ENCODE results near the gene ZNF652.
A peak's percentile ranks its signal among the peaks of the same experiment; 100 is the strongest.
"Not testable (repeated sequence)": the region's sequence is repeated elsewhere in the genome, so short reads cannot be mapped to it uniquely, and the experiment has no call there.

Gene ZNF652

GRCh38 chr17:49280061-49280460 is 82.0 kb downstream of the ZNF652 start:
- Histone ChIP-seq H3K9me3 (ENCODE audit: low read length) (no peaks in the 10 kb centered on the region), H2AFZ (ENCODE audit: low read depth, low read length) (no peak overlapping the region), H3K36me3 (ENCODE audit: insufficient read depth, low read length) (no peaks in the 10 kb centered on the region), H3K4me3 (ENCODE audit: low read length) (no peak overlapping the region), H3K4me1 (ENCODE audit: insufficient read depth, low read length) (no peaks in the 10 kb centered on the region), H3K27me3 (ENCODE audit: insufficient read depth, low read length) (no peaks in the 10 kb centered on the region)

GRCh38 chr17:49279263-49280015 is 82.6 kb downstream of the ZNF652 start:
- not testable (repeated sequence) for H3K4me1 ChIP-seq (ENCODE audit: insufficient read depth, low read length); H3K4me3 ChIP-seq (ENCODE audit: low read length); H3K9me3 ChIP-seq (ENCODE audit: low read length); H3K36me3 ChIP-seq (ENCODE audit: insufficient read depth, low read length); H2AFZ ChIP-seq (ENCODE audit: low read depth, low read length); H3K27me3 ChIP-seq (ENCODE audit: insufficient read depth, low read length)

- no peak overlapping the region for H3K4me3 ChIP-seq (ENCODE audit: low read length)
- H2AFZ ChIP-seq (ENCODE audit: low read depth, low read length): no peak overlapping the region
- H3K36me3 ChIP-seq (ENCODE audit: insufficient read depth, low read length): no peaks in the 10 kb centered on the region
- H3K4me1 ChIP-seq (ENCODE audit: insufficient read depth, low read length): no peaks in the 10 kb centered on the region
- no peaks in the 10 kb centered on the region for H3K9me3 ChIP-seq (ENCODE audit: low read length)
- H3K27me3 ChIP-seq (ENCODE audit: insufficient read depth, low read length): no peaks in the 10 kb centered on the region
Measured at GRCh38 chr17:49278076-49278475, 84.0 kb downstream of the ZNF652 start.

GRCh38 chr17:49277638-49278037 is 84.4 kb downstream of the ZNF652 start:
- H2AFZ ChIP-seq (ENCODE audit: low read depth, low read length): no peak overlapping the region
- H3K36me3 ChIP-seq (ENCODE audit: insufficient read depth, low read length): no peaks in the 10 kb centered on the region
- H3K9me3 ChIP-seq (ENCODE audit: low read length): no peaks in the 10 kb centered on the region
- H3K4me1 ChIP-seq (ENCODE audit: insufficient read depth, low read length): no peaks in the 10 kb centered on the region
- H3K27me3 ChIP-seq (ENCODE audit: insufficient read depth, low read length): no peaks in the 10 kb centered on the region
- H3K4me3 ChIP-seq (ENCODE audit: low read length): no peak overlapping the region

- H3K27me3 ChIP-seq (ENCODE audit: insufficient read depth, low read length); H3K4me3 ChIP-seq (ENCODE audit: low read length); H3K9me3 ChIP-seq (ENCODE audit: low read length); H2AFZ ChIP-seq (ENCODE audit: low read depth, low read length); H3K36me3 ChIP-seq (ENCODE audit: insufficient read depth, low read length); H3K4me1 ChIP-seq (ENCODE audit: insufficient read depth, low read length): not testable (repeated sequence)
Measured at GRCh38 chr17:49275981-49276380, 86.1 kb downstream of the ZNF652 start.

- Histone ChIP-seq H3K27me3 (ENCODE audit: insufficient read depth, low read length) (peaks cover 6% of the 10 kb centered on the region), H3K36me3 (ENCODE audit: insufficient read depth, low read length) (no peaks in the 10 kb centered on the region), H2AFZ (ENCODE audit: low read depth, low read length) (no peak overlapping the region), H3K4me3 (ENCODE audit: low read length) (no peak overlapping the region), H3K9me3 (ENCODE audit: low read length) (no peaks in the 10 kb centered on the region), H3K4me1 (ENCODE audit: insufficient read depth, low read length) (no peaks in the 10 kb centered on the region)
Measured at GRCh38 chr17:49269356-49269755, 92.7 kb downstream of the ZNF652 start.

- no peaks in the 10 kb centered on the region for H3K4me1 ChIP-seq (ENCODE audit: insufficient read depth, low read length)
Measured at GRCh38 chr17:49267912-49268311, 94.1 kb downstream of the ZNF652 start.

GRCh38 chr17:49266233-49266632 is 95.8 kb downstream of the ZNF652 start:
- Histone ChIP-seq H3K36me3 (ENCODE audit: insufficient read depth, low read length) (no peaks in the 10 kb centered on the region), H2AFZ (ENCODE audit: low read depth, low read length) (no peak overlapping the region), H3K9me3 (ENCODE audit: low read length) (no peaks in the 10 kb centered on the region), H3K27me3 (ENCODE audit: insufficient read depth, low read length) (peaks cover 14% of the 10 kb centered on the region), H3K4me1 (ENCODE audit: insufficient read depth, low read length) (no peaks in the 10 kb centered on the region), H3K4me3 (ENCODE audit: low read length) (no peak overlapping the region)

More at GRCh38 chr17:49267912-49268311, 94.1 kb downstream of the ZNF652 start:
- Histone ChIP-seq H3K27me3 (ENCODE audit: insufficient read depth, low read length) (peaks cover 6% of the 10 kb centered on the region), H3K36me3 (ENCODE audit: insufficient read depth, low read length) (no peaks in the 10 kb centered on the region), H2AFZ (ENCODE audit: low read depth, low read length) (no peak overlapping the region), H3K9me3 (ENCODE audit: low read length) (no peaks in the 10 kb centered on the region), H3K4me3 (ENCODE audit: low read length) (no peak overlapping the region)

GRCh38 chr17:49261540-49261939 is 100.5 kb downstream of the ZNF652 start:
- not testable (repeated sequence) for H3K36me3 ChIP-seq (ENCODE audit: insufficient read depth, low read length); H2AFZ ChIP-seq (ENCODE audit: low read depth, low read length); H3K4me3 ChIP-seq (ENCODE audit: low read length); H3K4me1 ChIP-seq (ENCODE audit: insufficient read depth, low read length); H3K9me3 ChIP-seq (ENCODE audit: low read length)
- H3K27me3 ChIP-seq (ENCODE audit: insufficient read depth, low read length): peaks cover 31% of the 10 kb centered on the region

- Histone ChIP-seq H3K4me1 (ENCODE audit: insufficient read depth, low read length) (no peaks in the 10 kb centered on the region), H3K36me3 (ENCODE audit: insufficient read depth, low read length) (no peaks in the 10 kb centered on the region), H3K4me3 (ENCODE audit: low read length) (peak overlapping the region; percentile 30), H2AFZ (ENCODE audit: low read depth, low read length) (peak overlapping the region; percentile 85), H3K27me3 (ENCODE audit: insufficient read depth, low read length) (peaks cover 28% of the 10 kb centered on the region), H3K9me3 (ENCODE audit: low read length) (no peaks in the 10 kb centered on the region)
Measured at GRCh38 chr17:49260817-49261291, 101.2 kb downstream of the ZNF652 start.

- H3K4me1 ChIP-seq (ENCODE audit: insufficient read depth, low read length): no peaks in the 10 kb centered on the region
- no peaks in the 10 kb centered on the region for H3K36me3 ChIP-seq (ENCODE audit: insufficient read depth, low read length)
- peaks cover 28% of the 10 kb centered on the region for H3K27me3 ChIP-seq (ENCODE audit: insufficient read depth, low read length)
- H3K9me3 ChIP-seq (ENCODE audit: low read length): no peaks in the 10 kb centered on the region
- H3K4me3 ChIP-seq (ENCODE audit: low read length): peak overlapping the region; percentile 30
- H2AFZ ChIP-seq (ENCODE audit: low read depth, low read length): peak overlapping the region; percentile 85
Measured at GRCh38 chr17:49260011-49260816, 101.8 kb downstream of the ZNF652 start.

- Histone ChIP-seq H3K4me3 (ENCODE audit: low read length) (peak overlapping the region; percentile 30), H2AFZ (ENCODE audit: low read depth, low read length) (peak overlapping the region; percentile 85), H3K9me3 (ENCODE audit: low read length) (no peaks in the 10 kb centered on the region), H3K36me3 (ENCODE audit: insufficient read depth, low read length) (no peaks in the 10 kb centered on the region), H3K27me3 (ENCODE audit: insufficient read depth, low read length) (peaks cover 28% of the 10 kb centered on the region), H3K4me1 (ENCODE audit: insufficient read depth, low read length) (no peaks in the 10 kb centered on the region)
Measured at GRCh38 chr17:49259663-49260010, 102.4 kb downstream of the ZNF652 start.

- Histone ChIP-seq H3K4me3 (ENCODE audit: low read length) (no peak overlapping the region), H2AFZ (ENCODE audit: low read depth, low read length) (no peak overlapping the region), H3K27me3 (ENCODE audit: insufficient read depth, low read length) (peaks cover 28% of the 10 kb centered on the region), H3K9me3 (ENCODE audit: low read length) (no peaks in the 10 kb centered on the region), H3K36me3 (ENCODE audit: insufficient read depth, low read length) (no peaks in the 10 kb centered on the region), H3K4me1 (ENCODE audit: insufficient read depth, low read length) (no peaks in the 10 kb centered on the region)
Measured at GRCh38 chr17:49258394-49258793, 103.7 kb downstream of the ZNF652 start.
